ENCODE data around the gene NCAN. TPM values are rescaled to one million over a fixed set of nuclear protein-coding genes. Genes with fewer than 3 reads are reported as not detected.

The NCAN gene
- total RNA-seq, 1 experiment from 2014 or later = 0.15 TPM

GRCh38 chr19:19207637-19208572 lies 3.9 kb upstream of the NCAN start:
- no TSS peak for BruUV-seq (replicated peaks)
- POLR2A ChIA-PET (ENCODE audit: unreplicated experiment) = interaction anchor here (0.7 kb wide), 1 partner anchor 99 kb away, joined by 4 read pairs; no protein-coding TSS in a partner anchor
- CTCF ChIA-PET = no interaction called here

GRCh38 chr19:19209372-19209771 lies 2.4 kb upstream of the NCAN start:
- Histone ChIP-seq H3K27me3 (ENCODE audit: low read length) (peaks cover 8% of the 10 kb centered on the region), H4K20me1 (ENCODE audit: low read length) (no peaks in the 10 kb centered on the region), H3K9ac (ENCODE audit: low read length) (no peak overlapping the region), H3K4me1 (ENCODE audit: insufficient read depth, low read length) (no peaks in the 10 kb centered on the region), H3K79me2 (ENCODE audit: low read length) (no peaks in the 10 kb centered on the region), H3K27ac (ENCODE audit: low read length) (no peak overlapping the region), H2AFZ (ENCODE audit: low read length) (no peak overlapping the region), H3K4me2 (ENCODE audit: low read length) (no peak overlapping the region), H3K9me2 (replicated peaks; ENCODE audit: low read length) (no peaks in the 10 kb centered on the region), H3K9me3 (ENCODE audit: low read length) (no peaks in the 10 kb centered on the region), H3K4me3 (ENCODE audit: low read length) (no peak overlapping the region), H3K36me3 (ENCODE audit: low read depth, low read length) (no peaks in the 10 kb centered on the region), H3F3A (ENCODE audit: low read length, unreplicated experiment) (no peaks in the 10 kb centered on the region)
- CTCF ChIA-PET = no interaction called here
- intact Hi-C loops (cut with micrococcal nuclease) = no loop called here
- POLR2A ChIA-PET (ENCODE audit: unreplicated experiment) = no interaction called here
- no TSS peak for BruUV-seq (replicated peaks)
- DNase-seq (no peak), ATAC-seq (no peak)
- TF ChIP-seq EZH2 (IDR thresholded peaks at IDR 0.05; ENCODE audit: low read length, unreplicated experiment) (no peak), CTCF (conservative IDR thresholded peaks at IDR 0.05; ENCODE audit: low read depth, low read length) (no peak), EZH2phosphoT487 (IDR thresholded peaks at IDR 0.05; ENCODE audit: borderline replicate concordance, low read length) (no peak)

More at GRCh38 chr19:19207637-19208572, 3.9 kb upstream of the NCAN start:
- intact Hi-C loops (cut with micrococcal nuclease) = no loop called here
- Histone ChIP-seq H3K36me3 (ENCODE audit: low read depth, low read length) (no peaks in the 10 kb centered on the region), H3K27me3 (ENCODE audit: low read length) (peaks cover 8% of the 10 kb centered on the region), H3K27ac (ENCODE audit: low read length) (no peak overlapping the region), H3K9me2 (replicated peaks; ENCODE audit: low read length) (no peaks in the 10 kb centered on the region), H3K4me1 (ENCODE audit: insufficient read depth, low read length) (peaks cover 2% of the 10 kb centered on the region), H3K79me2 (ENCODE audit: low read length) (peaks cover 3% of the 10 kb centered on the region), H2AFZ (ENCODE audit: low read length) (no peak overlapping the region), H4K20me1 (ENCODE audit: low read length) (no peaks in the 10 kb centered on the region), H3F3A (ENCODE audit: low read length, unreplicated experiment) (no peaks in the 10 kb centered on the region), H3K9me3 (ENCODE audit: low read length) (no peaks in the 10 kb centered on the region), H3K9ac (ENCODE audit: low read length) (no peak overlapping the region), H3K4me3 (ENCODE audit: low read length) (no peak overlapping the region), H3K4me2 (ENCODE audit: low read length) (no peak overlapping the region)
- no peak for DNase-seq
- TF ChIP-seq EZH2 (IDR thresholded peaks at IDR 0.05; ENCODE audit: low read length, unreplicated experiment) = no peak
- TF ChIP-seq CTCF (conservative IDR thresholded peaks at IDR 0.05; ENCODE audit: low read depth, low read length) = no peak
- no peak for TF ChIP-seq EZH2phosphoT487 (IDR thresholded peaks at IDR 0.05; ENCODE audit: borderline replicate concordance, low read length)
- ATAC-seq = no peak

- intact Hi-C loops (cut with micrococcal nuclease) = no loop called here
- ATAC-seq (no peak), DNase-seq (no peak)
- Histone ChIP-seq H3K9me2 (replicated peaks; ENCODE audit: low read length) (no peaks in the 10 kb centered on the region), H3K4me1 (ENCODE audit: insufficient read depth, low read length) (no peaks in the 10 kb centered on the region), H4K20me1 (ENCODE audit: low read length) (no peaks in the 10 kb centered on the region), H3K4me2 (ENCODE audit: low read length) (no peak overlapping the region), H3K9me3 (ENCODE audit: low read length) (no peaks in the 10 kb centered on the region), H3K79me2 (ENCODE audit: low read length) (no peaks in the 10 kb centered on the region), H3K27me3 (ENCODE audit: low read length) (peaks cover 8% of the 10 kb centered on the region), H3K27ac (ENCODE audit: low read length) (no peak overlapping the region), H3K36me3 (ENCODE audit: low read depth, low read length) (no peaks in the 10 kb centered on the region), H2AFZ (ENCODE audit: low read length) (no peak overlapping the region), H3K9ac (ENCODE audit: low read length) (no peak overlapping the region), H3F3A (ENCODE audit: low read length, unreplicated experiment) (no peaks in the 10 kb centered on the region), H3K4me3 (ENCODE audit: low read length) (no peak overlapping the region)
- no peak for TF ChIP-seq EZH2phosphoT487 (IDR thresholded peaks at IDR 0.05; ENCODE audit: borderline replicate concordance, low read length)
- TF ChIP-seq CTCF (conservative IDR thresholded peaks at IDR 0.05; ENCODE audit: low read depth, low read length) = no peak
- no peak for TF ChIP-seq EZH2 (IDR thresholded peaks at IDR 0.05; ENCODE audit: low read length, unreplicated experiment)
- ChIA-PET CTCF (no interaction called here), POLR2A (ENCODE audit: unreplicated experiment) (no interaction called here)
- BruUV-seq (replicated peaks) = no TSS peak
Measured at GRCh38 chr19:19212916-19213315, 1.2 kb downstream of the NCAN start.

Measured in PC-3 (cell line).